Measurements from ENCODE around the gene EDRF1.
"Not testable (repeated sequence)": the region's sequence is repeated elsewhere in the genome, so short reads cannot be mapped to it uniquely, and the experiment has no call there.

EDRF1 gene

GRCh38 chr10:125708971-125709503, 10.5 kb upstream of the EDRF1 start:
- no peaks in the 10 kb centered on the region for H3K36me3 ChIP-seq (ENCODE audit: control insufficient read depth in 1 of 2, insufficient read depth in 2 of 2, low read length in 2 of 2)
- peaks cover 3 to 13% of the 10 kb centered on the region in 2 donors for H3K4me1 ChIP-seq (ENCODE audit: control insufficient read depth in 1 of 2, insufficient read depth in 2 of 2, low read length in 2 of 2)
- no peak overlapping the region for H3K4me3 ChIP-seq (ENCODE audit: low read depth in 1 of 2, low read length in 2 of 2)
- no peak overlapping the region for H3K9ac ChIP-seq (ENCODE audit: low read depth in 1 of 2, low read length in 2 of 2)
- peaks cover 0 to 6% of the 10 kb centered on the region in 2 donors for H3K9me3 ChIP-seq (ENCODE audit: control insufficient read depth in 1 of 2, low read length in 2 of 2)
- no peaks in the 10 kb centered on the region for H3K27me3 ChIP-seq (ENCODE audit: control insufficient read depth in 1 of 2, insufficient read depth in 2 of 2, low read length in 2 of 2)
- H3K27ac ChIP-seq (ENCODE audit: low read depth, low read length): no peak overlapping the region

GRCh38 chr10:125709553-125710474, 9.7 kb upstream of the EDRF1 start:
- Histone ChIP-seq H3K4me1 (ENCODE audit: control insufficient read depth in 1 of 2, insufficient read depth in 2 of 2, low read length in 2 of 2) (peaks cover 3 to 13% of the 10 kb centered on the region in 2 donors), H3K27ac (ENCODE audit: low read depth, low read length) (no peak overlapping the region), H3K36me3 (ENCODE audit: control insufficient read depth in 1 of 2, insufficient read depth in 2 of 2, low read length in 2 of 2) (no peaks in the 10 kb centered on the region), H3K9me3 (ENCODE audit: control insufficient read depth in 1 of 2, low read length in 2 of 2) (peaks cover 0 to 6% of the 10 kb centered on the region in 2 donors), H3K9ac (ENCODE audit: low read depth in 1 of 2, low read length in 2 of 2) (no peak overlapping the region), H3K4me3 (ENCODE audit: low read depth in 1 of 2, low read length in 2 of 2) (no peak overlapping the region), H3K27me3 (ENCODE audit: control insufficient read depth in 1 of 2, insufficient read depth in 2 of 2, low read length in 2 of 2) (no peaks in the 10 kb centered on the region)

- H3K9ac ChIP-seq (ENCODE audit: low read depth in 1 of 2, low read length in 2 of 2): no peak overlapping the region
- H3K4me3 ChIP-seq (ENCODE audit: low read depth in 1 of 2, low read length in 2 of 2): no peak overlapping the region
- peaks cover 3 to 13% of the 10 kb centered on the region in 2 donors for H3K4me1 ChIP-seq (ENCODE audit: control insufficient read depth in 1 of 2, insufficient read depth in 2 of 2, low read length in 2 of 2)
- H3K27me3 ChIP-seq (ENCODE audit: control insufficient read depth in 1 of 2, insufficient read depth in 2 of 2, low read length in 2 of 2): no peaks in the 10 kb centered on the region
- H3K36me3 ChIP-seq (ENCODE audit: control insufficient read depth in 1 of 2, insufficient read depth in 2 of 2, low read length in 2 of 2): no peaks in the 10 kb centered on the region
- peaks cover 0 to 6% of the 10 kb centered on the region in 2 donors for H3K9me3 ChIP-seq (ENCODE audit: control insufficient read depth in 1 of 2, low read length in 2 of 2)
- H3K27ac ChIP-seq (ENCODE audit: low read depth, low read length): no peak overlapping the region
Measured at GRCh38 chr10:125711110-125711750, 8.3 kb upstream of the EDRF1 start.

DNA sequence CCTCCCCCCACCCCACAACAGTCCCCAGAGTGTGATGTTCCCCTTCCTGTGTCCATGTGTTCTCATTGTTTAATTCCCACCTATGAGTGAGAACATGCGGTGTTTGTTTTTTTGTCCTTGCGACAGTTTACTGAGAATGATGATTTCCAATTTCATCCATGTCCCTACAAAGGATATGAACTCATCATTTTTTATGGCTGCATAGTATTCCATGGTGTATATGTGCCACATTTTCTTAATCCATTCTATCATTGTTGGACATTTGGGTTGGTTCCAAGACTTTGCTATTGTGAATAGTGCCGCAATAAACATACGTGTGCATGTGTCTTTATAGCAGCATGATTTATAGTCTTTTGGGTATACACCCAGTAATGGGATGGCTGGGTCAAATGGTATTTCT, 4.8 kb upstream of the EDRF1 start:
- not testable (repeated sequence) for H3K36me3 ChIP-seq (ENCODE audit: control insufficient read depth in 1 of 2, insufficient read depth in 2 of 2, low read length in 2 of 2); H3K4me3 ChIP-seq (ENCODE audit: low read depth in 1 of 2, low read length in 2 of 2); H3K4me1 ChIP-seq (ENCODE audit: control insufficient read depth in 1 of 2, insufficient read depth in 2 of 2, low read length in 2 of 2); H3K27ac ChIP-seq (ENCODE audit: low read depth, low read length); H3K27me3 ChIP-seq (ENCODE audit: control insufficient read depth in 1 of 2, insufficient read depth in 2 of 2, low read length in 2 of 2); H3K9me3 ChIP-seq (ENCODE audit: control insufficient read depth in 1 of 2, low read length in 2 of 2); H3K9ac ChIP-seq (ENCODE audit: low read depth in 1 of 2, low read length in 2 of 2)

GRCh38 chr10:125720002-125720382, 483 bp downstream of the EDRF1 start:
- Histone ChIP-seq H3K27ac (ENCODE audit: low read depth, low read length) (peak overlapping the region; percentile 81), H3K9ac (ENCODE audit: low read depth in 1 of 2, low read length in 2 of 2) (peak overlapping the region; percentile 91 to 96), H3K36me3 (ENCODE audit: control insufficient read depth in 1 of 2, insufficient read depth in 2 of 2, low read length in 2 of 2) (peaks cover 16 to 30% of the 10 kb centered on the region in 2 donors), H3K4me3 (ENCODE audit: low read depth in 1 of 2, low read length in 2 of 2) (peak overlapping the region; percentile 89 to 100), H3K9me3 (ENCODE audit: control insufficient read depth in 1 of 2, low read length in 2 of 2) (no peaks in the 10 kb centered on the region), H3K4me1 (ENCODE audit: control insufficient read depth in 1 of 2, insufficient read depth in 2 of 2, low read length in 2 of 2) (peaks cover 7 to 23% of the 10 kb centered on the region in 2 donors), H3K27me3 (ENCODE audit: control insufficient read depth in 1 of 2, insufficient read depth in 2 of 2, low read length in 2 of 2) (no peaks in the 10 kb centered on the region)

DNA sequence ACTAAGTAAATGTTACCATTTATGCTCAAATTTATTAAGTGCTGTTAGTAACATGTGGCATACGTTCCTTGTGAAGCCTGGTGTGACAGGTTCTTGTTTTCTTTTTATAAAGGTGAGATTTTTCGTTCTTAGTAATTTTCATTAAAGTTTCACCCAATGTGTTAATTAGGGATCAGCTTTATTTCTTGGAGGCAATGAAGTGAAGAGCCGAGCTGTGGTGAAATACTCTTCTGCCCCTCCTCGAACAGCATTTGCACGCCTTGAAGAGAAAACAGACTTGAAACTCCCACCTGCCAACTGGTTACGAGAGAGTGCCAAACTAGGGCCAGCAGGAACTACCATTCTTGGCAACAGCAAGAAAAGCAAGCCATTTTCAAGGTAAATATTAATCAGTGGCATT, 1.5 kb downstream of the EDRF1 start:
- peaks cover 7 to 23% of the 10 kb centered on the region in 2 donors for H3K4me1 ChIP-seq (ENCODE audit: control insufficient read depth in 1 of 2, insufficient read depth in 2 of 2, low read length in 2 of 2)
- peak overlapping the region; percentile 89 to 100 for H3K4me3 ChIP-seq (ENCODE audit: low read depth in 1 of 2, low read length in 2 of 2)
- H3K27me3 ChIP-seq (ENCODE audit: control insufficient read depth in 1 of 2, insufficient read depth in 2 of 2, low read length in 2 of 2): no peaks in the 10 kb centered on the region
- no peak overlapping the region for H3K9ac ChIP-seq (ENCODE audit: low read depth in 1 of 2, low read length in 2 of 2)
- H3K36me3 ChIP-seq (ENCODE audit: control insufficient read depth in 1 of 2, insufficient read depth in 2 of 2, low read length in 2 of 2): peaks cover 23 to 39% of the 10 kb centered on the region in 2 donors
- H3K9me3 ChIP-seq (ENCODE audit: control insufficient read depth in 1 of 2, low read length in 2 of 2): no peaks in the 10 kb centered on the region
- no peak overlapping the region for H3K27ac ChIP-seq (ENCODE audit: low read depth, low read length)

GRCh38 chr10:125722811-125723210, 3.3 kb downstream of the EDRF1 start:
- peaks cover 39 to 55% of the 10 kb centered on the region in 2 donors for H3K36me3 ChIP-seq (ENCODE audit: control insufficient read depth in 1 of 2, insufficient read depth in 2 of 2, low read length in 2 of 2)
- peaks cover 14 to 27% of the 10 kb centered on the region in 2 donors for H3K4me1 ChIP-seq (ENCODE audit: control insufficient read depth in 1 of 2, insufficient read depth in 2 of 2, low read length in 2 of 2)

DNA sequence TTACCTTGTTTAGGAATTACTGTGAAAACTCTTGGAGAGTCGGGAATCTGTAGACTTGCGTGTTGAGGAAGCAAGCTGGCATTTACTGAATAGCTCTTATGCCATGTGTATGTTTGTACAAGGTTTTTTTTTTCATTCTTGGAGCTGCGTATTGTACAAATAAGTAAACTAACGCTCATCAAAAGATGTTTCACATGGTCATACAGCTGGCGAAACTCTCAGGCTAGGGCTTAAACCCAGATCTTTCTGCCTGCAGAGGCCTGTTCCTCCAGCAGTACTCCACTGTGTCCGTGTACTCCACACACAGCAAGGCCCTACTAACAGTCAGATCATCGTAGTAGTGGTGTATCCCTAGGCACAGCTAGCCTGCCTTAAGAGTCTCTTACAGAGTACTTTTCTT, 7.4 kb downstream of the EDRF1 start:
- no peak overlapping the region for H3K27ac ChIP-seq (ENCODE audit: low read depth, low read length)

More at GRCh38 chr10:125722811-125723210, 3.3 kb downstream of the EDRF1 start:
- no peak overlapping the region for H3K27ac ChIP-seq (ENCODE audit: low read depth, low read length)
- H3K9ac ChIP-seq (ENCODE audit: low read depth in 1 of 2, low read length in 2 of 2): no peak overlapping the region
- H3K27me3 ChIP-seq (ENCODE audit: control insufficient read depth in 1 of 2, insufficient read depth in 2 of 2, low read length in 2 of 2): no peaks in the 10 kb centered on the region
- no peak overlapping the region for H3K4me3 ChIP-seq (ENCODE audit: low read depth in 1 of 2, low read length in 2 of 2)
- no peaks in the 10 kb centered on the region for H3K9me3 ChIP-seq (ENCODE audit: control insufficient read depth in 1 of 2, low read length in 2 of 2)

GRCh38 chr10:125727436-125727835, 7.9 kb downstream of the EDRF1 start:
- Histone ChIP-seq H3K27me3 (ENCODE audit: control insufficient read depth in 1 of 2, insufficient read depth in 2 of 2, low read length in 2 of 2) (no peaks in the 10 kb centered on the region), H3K9ac (ENCODE audit: low read depth in 1 of 2, low read length in 2 of 2) (no peak overlapping the region), H3K4me1 (ENCODE audit: control insufficient read depth in 1 of 2, insufficient read depth in 2 of 2, low read length in 2 of 2) (peaks cover 4 to 6% of the 10 kb centered on the region in 2 donors), H3K9me3 (ENCODE audit: control insufficient read depth in 1 of 2, low read length in 2 of 2) (no peaks in the 10 kb centered on the region), H3K36me3 (ENCODE audit: control insufficient read depth in 1 of 2, insufficient read depth in 2 of 2, low read length in 2 of 2) (peaks cover 71 to 92% of the 10 kb centered on the region in 2 donors), H3K4me3 (ENCODE audit: low read depth in 1 of 2, low read length in 2 of 2) (no peak overlapping the region), H3K27ac (ENCODE audit: low read depth, low read length) (no peak overlapping the region)

More for the DNA sequence above, 7.4 kb downstream of the EDRF1 start:
- no peak overlapping the region for H3K4me3 ChIP-seq (ENCODE audit: low read depth in 1 of 2, low read length in 2 of 2)
- no peaks in the 10 kb centered on the region for H3K27me3 ChIP-seq (ENCODE audit: control insufficient read depth in 1 of 2, insufficient read depth in 2 of 2, low read length in 2 of 2)
- no peak overlapping the region for H3K9ac ChIP-seq (ENCODE audit: low read depth in 1 of 2, low read length in 2 of 2)
- H3K36me3 ChIP-seq (ENCODE audit: control insufficient read depth in 1 of 2, insufficient read depth in 2 of 2, low read length in 2 of 2): peaks cover 70 to 90% of the 10 kb centered on the region in 2 donors
- H3K4me1 ChIP-seq (ENCODE audit: control insufficient read depth in 1 of 2, insufficient read depth in 2 of 2, low read length in 2 of 2): peaks cover 6 to 7% of the 10 kb centered on the region in 2 donors
- H3K9me3 ChIP-seq (ENCODE audit: control insufficient read depth in 1 of 2, low read length in 2 of 2): no peaks in the 10 kb centered on the region

DNA sequence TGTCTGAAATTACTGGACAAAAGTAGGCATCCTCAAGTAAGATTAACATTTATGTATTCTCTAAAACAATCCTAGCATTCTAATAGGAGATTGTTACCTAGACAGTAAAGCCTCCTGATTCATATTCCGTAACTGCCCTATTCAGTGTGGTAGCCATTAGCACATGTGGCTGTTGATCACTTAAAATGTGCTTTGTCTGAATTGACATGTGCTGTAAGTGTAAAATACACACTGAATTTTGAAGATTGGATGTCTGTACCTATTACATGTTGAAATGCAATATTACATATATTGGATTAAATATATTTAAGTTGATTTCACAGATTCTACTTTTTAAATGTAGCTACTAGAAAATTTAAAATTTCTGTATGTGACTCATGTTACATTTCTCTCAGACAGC, 14.6 kb downstream of the EDRF1 start:
- Histone ChIP-seq H3K27me3 (ENCODE audit: control insufficient read depth in 1 of 2, insufficient read depth in 2 of 2, low read length in 2 of 2) (no peaks in the 10 kb centered on the region), H3K4me3 (ENCODE audit: low read depth in 1 of 2, low read length in 2 of 2) (no peak overlapping the region), H3K4me1 (ENCODE audit: control insufficient read depth in 1 of 2, insufficient read depth in 2 of 2, low read length in 2 of 2) (no peaks in the 10 kb centered on the region), H3K27ac (ENCODE audit: low read depth, low read length) (no peak overlapping the region), H3K36me3 (ENCODE audit: control insufficient read depth in 1 of 2, insufficient read depth in 2 of 2, low read length in 2 of 2) (peaks cover 72 to 91% of the 10 kb centered on the region in 2 donors), H3K9me3 (ENCODE audit: control insufficient read depth in 1 of 2, low read length in 2 of 2) (no peaks in the 10 kb centered on the region), H3K9ac (ENCODE audit: low read depth in 1 of 2, low read length in 2 of 2) (no peak overlapping the region)

Measured in duodenal mucosa (tissue), 2 donors.